Nephron progenitor cell (in vitro differentiated cells): ENCODE measurements around the gene ST6GALNAC2.

Experiments used
- DNase-seq: peaks from one replicate; pipeline ENCODE4 v3.0.0; 2021
- H3K27ac Mint-ChIP-seq: 2 replicates; pipeline ENCODE4 v1.8.0; 2021; ENCODE audit warnings: mild to moderate bottlenecking, moderate library complexity, mixed read lengths
- H3K27me3 Mint-ChIP-seq: 2 replicates; pipeline ENCODE4 v1.8.0; 2021; ENCODE audit warnings: mild to moderate bottlenecking, low read depth, mixed read lengths; ENCODE audit not compliant: poor library complexity
- H3K36me3 Mint-ChIP-seq: 2 replicates; pipeline ENCODE4 v1.8.0; 2021; ENCODE audit warnings: low read depth, mixed read lengths
- H3K4me1 Mint-ChIP-seq: 2 replicates; pipeline ENCODE4 v1.8.0; 2021; ENCODE audit warnings: mixed read lengths
- H3K4me3 Mint-ChIP-seq: 2 replicates; pipeline ENCODE4 v1.8.0; 2021; ENCODE audit warnings: mild to moderate bottlenecking, moderate library complexity, mixed read lengths
- H3K9me3 Mint-ChIP-seq: 2 replicates; pipeline ENCODE4 v1.8.0; 2021; ENCODE audit warnings: mild to moderate bottlenecking, moderate library complexity, mixed read lengths
- TF ChIP-seq, protein P1 (sequence below): fragments of 200-600 bp; sonication (generic); IDR thresholded peaks from 2 replicates; pipeline ENCODE4 v1.5.0; 2021; ENCODE audit warnings: antibody characterized with exemption

ST6GALNAC2 gene

DNA sequence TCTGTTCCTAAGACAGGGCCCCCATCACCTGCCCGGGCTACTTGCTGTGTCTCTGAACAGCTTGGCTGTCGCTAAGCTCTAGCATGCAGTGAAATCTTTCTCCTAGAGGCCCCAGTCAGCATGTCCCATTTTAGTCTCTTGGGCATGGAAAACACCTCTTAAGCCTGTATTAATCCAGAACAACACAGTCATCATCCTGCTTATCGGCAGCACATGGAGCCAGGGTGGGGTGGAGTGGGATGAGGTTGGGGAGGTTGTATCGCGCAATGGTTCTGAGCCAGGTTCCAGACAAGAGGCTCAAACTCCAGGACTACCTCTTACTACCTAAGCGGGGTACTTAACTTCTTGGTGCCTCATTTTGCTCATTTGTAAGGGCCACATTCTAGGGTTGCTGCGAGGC, 7.8 kb downstream of the ST6GALNAC2 start:
- Mint-ChIP-seq H3K27me3 (peaks cover 22% of the 10 kb centered on the region), H3K4me1 (peaks cover 27% of the 10 kb centered on the region), H3K36me3 (no peaks in the 10 kb centered on the region), H3K4me3 (no peak overlapping the region), H3K27ac (no peak overlapping the region), H3K9me3 (no peaks in the 10 kb centered on the region)
- TF ChIP-seq, protein P1, sequence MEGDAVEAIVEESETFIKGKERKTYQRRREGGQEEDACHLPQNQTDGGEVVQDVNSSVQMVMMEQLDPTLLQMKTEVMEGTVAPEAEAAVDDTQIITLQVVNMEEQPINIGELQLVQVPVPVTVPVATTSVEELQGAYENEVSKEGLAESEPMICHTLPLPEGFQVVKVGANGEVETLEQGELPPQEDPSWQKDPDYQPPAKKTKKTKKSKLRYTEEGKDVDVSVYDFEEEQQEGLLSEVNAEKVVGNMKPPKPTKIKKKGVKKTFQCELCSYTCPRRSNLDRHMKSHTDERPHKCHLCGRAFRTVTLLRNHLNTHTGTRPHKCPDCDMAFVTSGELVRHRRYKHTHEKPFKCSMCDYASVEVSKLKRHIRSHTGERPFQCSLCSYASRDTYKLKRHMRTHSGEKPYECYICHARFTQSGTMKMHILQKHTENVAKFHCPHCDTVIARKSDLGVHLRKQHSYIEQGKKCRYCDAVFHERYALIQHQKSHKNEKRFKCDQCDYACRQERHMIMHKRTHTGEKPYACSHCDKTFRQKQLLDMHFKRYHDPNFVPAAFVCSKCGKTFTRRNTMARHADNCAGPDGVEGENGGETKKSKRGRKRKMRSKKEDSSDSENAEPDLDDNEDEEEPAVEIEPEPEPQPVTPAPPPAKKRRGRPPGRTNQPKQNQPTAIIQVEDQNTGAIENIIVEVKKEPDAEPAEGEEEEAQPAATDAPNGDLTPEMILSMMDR = no peak
- DNase-seq = no peak

DNA sequence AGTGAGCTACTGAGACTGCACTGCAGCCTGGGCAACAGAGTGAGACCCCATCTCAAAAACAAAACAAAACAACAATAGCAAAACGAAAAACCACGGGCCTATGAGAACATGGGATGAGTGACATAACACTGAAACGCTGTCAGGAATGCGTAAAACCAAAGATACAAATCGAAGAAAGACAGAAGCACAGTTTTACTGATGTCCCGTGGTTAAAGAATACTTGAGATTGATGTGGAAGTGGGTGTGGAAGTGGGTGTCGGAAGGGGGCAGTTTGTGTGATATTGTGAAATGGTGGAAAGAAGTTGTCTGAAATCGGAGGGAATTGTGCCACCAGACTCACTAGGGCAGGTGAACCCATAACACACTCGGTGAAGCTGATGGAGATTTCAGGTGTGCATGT, 9.5 kb downstream of the ST6GALNAC2 start:
- no peaks in the 10 kb centered on the region for H3K36me3 Mint-ChIP-seq
- TF ChIP-seq, protein P1 = no peak
- no peaks in the 10 kb centered on the region for H3K9me3 Mint-ChIP-seq
- no peak overlapping the region for H3K4me3 Mint-ChIP-seq
- no peak overlapping the region for H3K27ac Mint-ChIP-seq
- no peak for DNase-seq
- H3K27me3 Mint-ChIP-seq = peaks cover 5% of the 10 kb centered on the region
- H3K4me1 Mint-ChIP-seq = peaks cover 23% of the 10 kb centered on the region

DNA sequence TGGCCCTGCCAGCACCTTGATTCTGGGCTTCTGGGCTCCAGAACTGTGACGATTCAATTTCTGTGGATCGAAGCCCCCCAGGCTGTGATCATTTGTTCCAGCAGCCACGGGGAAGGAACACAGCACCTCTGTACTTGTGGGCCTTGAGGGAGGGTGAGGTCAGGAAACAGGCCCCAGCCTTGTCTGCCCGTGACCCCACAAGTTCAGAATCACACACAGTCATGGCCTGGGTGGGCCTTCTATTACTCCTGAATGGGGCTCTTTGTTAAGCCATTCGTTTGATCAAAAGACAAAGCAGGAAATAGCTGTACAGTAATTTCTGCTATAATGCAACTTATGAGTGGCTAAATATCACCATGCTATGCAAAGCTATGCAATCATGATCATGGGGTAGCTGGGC, 10.1 kb downstream of the ST6GALNAC2 start:
- H3K27me3 Mint-ChIP-seq = peaks cover 2% of the 10 kb centered on the region
- no peak overlapping the region for H3K27ac Mint-ChIP-seq
- TF ChIP-seq, protein P1 = no peak
- H3K36me3 Mint-ChIP-seq = no peaks in the 10 kb centered on the region
- H3K9me3 Mint-ChIP-seq = no peaks in the 10 kb centered on the region
- no peak overlapping the region for H3K4me3 Mint-ChIP-seq
- peaks cover 17% of the 10 kb centered on the region for H3K4me1 Mint-ChIP-seq
- DNase-seq = no peak

DNA sequence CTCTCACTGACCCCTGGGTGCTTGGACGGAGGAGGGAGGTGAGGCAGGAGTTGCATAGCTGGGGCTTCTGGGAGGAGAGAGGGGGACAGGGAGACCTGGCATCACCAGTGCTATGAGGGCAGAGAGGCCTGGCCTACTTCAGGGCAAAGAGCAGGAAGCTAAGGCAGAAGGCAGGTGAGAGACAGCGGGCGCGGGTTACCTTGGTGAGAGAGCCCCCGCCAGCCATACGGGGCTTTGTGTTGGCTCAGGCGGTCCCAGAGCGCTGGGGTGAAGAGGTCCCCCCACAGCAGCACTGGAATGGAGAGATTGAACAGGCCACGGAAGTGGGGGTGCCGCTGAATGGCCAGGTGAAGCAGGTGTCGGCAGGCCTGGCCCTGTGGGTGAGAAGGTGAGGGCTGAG, 11.5 kb downstream of the ST6GALNAC2 start:
- peaks cover 2% of the 10 kb centered on the region for H3K27me3 Mint-ChIP-seq
- TF ChIP-seq, protein P1 = no peak
- no peaks in the 10 kb centered on the region for H3K36me3 Mint-ChIP-seq
- H3K27ac Mint-ChIP-seq = no peak overlapping the region
- H3K9me3 Mint-ChIP-seq = no peaks in the 10 kb centered on the region
- no peak overlapping the region for H3K4me3 Mint-ChIP-seq
- no peak for DNase-seq
- H3K4me1 Mint-ChIP-seq = peaks cover 20% of the 10 kb centered on the region

DNA sequence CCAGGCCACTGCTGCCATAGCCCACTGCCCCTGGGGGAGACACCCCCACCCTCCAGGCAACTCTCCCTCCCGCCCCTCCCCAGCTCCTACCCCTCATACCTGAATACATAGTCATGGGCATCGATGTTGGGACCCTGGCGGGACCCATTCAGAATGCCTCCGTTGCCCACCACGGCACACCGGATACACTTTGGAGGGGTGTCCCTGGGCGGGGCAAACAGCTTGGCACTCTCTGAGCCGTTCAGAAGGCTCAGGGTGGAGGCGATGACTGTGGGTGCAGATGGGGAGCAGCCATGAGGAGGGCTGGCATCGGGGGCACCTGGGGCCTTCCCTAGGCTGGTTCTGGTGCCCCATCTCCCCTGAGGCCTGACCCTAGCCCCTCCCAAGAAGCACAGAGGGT, 12.6 kb downstream of the ST6GALNAC2 start:
- Mint-ChIP-seq H3K27me3 (peaks cover 5% of the 10 kb centered on the region), H3K9me3 (no peaks in the 10 kb centered on the region), H3K4me3 (no peak overlapping the region), H3K36me3 (no peaks in the 10 kb centered on the region), H3K4me1 (peaks cover 26% of the 10 kb centered on the region), H3K27ac (no peak overlapping the region)
- TF ChIP-seq, protein P1 = no peak
- no peak for DNase-seq

DNA sequence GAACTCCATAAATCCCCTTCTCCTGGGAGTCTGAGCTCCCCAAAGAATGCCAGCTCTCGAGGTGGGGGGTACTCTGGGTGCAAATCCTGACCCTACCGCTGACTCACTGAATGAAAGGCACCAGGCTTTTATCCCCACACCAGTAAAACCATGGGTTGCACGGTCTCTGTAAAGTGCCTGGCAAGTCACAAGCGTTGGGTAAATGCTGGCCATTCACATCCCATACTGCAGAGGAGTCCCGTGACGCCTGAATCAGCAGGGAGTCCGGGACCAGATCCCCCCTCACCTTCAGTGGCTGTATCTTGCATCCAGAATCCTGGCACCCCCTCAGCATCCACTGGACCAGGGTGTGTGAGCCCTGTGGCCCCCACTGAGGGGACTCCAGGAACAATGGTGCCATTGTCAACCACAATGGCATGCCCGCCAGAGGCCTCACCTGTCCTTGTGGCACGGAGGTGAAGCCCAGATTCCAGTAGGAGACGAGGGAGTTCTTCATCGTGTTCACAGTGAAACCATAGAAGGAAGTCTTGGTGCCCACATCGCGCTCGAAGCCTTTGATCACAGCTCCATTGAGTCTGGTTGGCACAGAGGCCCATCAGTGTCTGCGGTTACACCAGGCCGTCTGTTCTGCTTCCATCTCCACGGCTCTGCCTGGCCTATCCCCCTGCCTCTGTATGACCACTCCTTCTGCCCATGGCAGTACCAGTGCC, 13.3 kb downstream of the ST6GALNAC2 start:
- Mint-ChIP-seq H3K4me1 (peaks cover 33% of the 10 kb centered on the region), H3K4me3 (no peak overlapping the region), H3K36me3 (no peaks in the 10 kb centered on the region), H3K9me3 (no peaks in the 10 kb centered on the region), H3K27me3 (peaks cover 5% of the 10 kb centered on the region), H3K27ac (no peak overlapping the region)
- no peak for DNase-seq
- TF ChIP-seq, protein P1 = no peak
